Endothelial cell (in vitro differentiated cells): ENCODE results near the gene UBE3B. TPM values are rescaled to one million over a fixed set of nuclear protein-coding genes. Genes with fewer than 3 reads are reported as not detected.

Experiments
- DNase-seq: peaks from one replicate; pipeline ENCODE4 v3.0.0; 2021; ENCODE audit warnings: low spot score
- H3K27ac Mint-ChIP-seq: one replicate; pipeline ENCODE4 v1.8.0; 2021; ENCODE audit warnings: mixed read lengths, inconsistent platforms; ENCODE audit not compliant: unreplicated experiment
- H3K27me3 Mint-ChIP-seq: one replicate; pipeline ENCODE4 v1.8.0; 2021; ENCODE audit warnings: mild to moderate bottlenecking, moderate library complexity, mixed read lengths, inconsistent platforms; ENCODE audit not compliant: unreplicated experiment
- H3K36me3 Mint-ChIP-seq: one replicate; pipeline ENCODE4 v1.8.0; 2021; ENCODE audit warnings: mild to moderate bottlenecking, low read depth, mixed read lengths, inconsistent platforms; ENCODE audit not compliant: unreplicated experiment
- H3K4me1 Mint-ChIP-seq: one replicate; pipeline ENCODE4 v1.8.0; 2021; ENCODE audit warnings: mild to moderate bottlenecking, mixed read lengths, inconsistent platforms; ENCODE audit not compliant: unreplicated experiment
- H3K4me3 Mint-ChIP-seq: one replicate; pipeline ENCODE4 v1.8.0; 2021; ENCODE audit warnings: mild to moderate bottlenecking, mixed read lengths, inconsistent platforms; ENCODE audit not compliant: unreplicated experiment
- H3K9me3 Mint-ChIP-seq: one replicate; pipeline ENCODE4 v1.8.0; 2021; ENCODE audit warnings: mixed read lengths, inconsistent platforms; ENCODE audit not compliant: unreplicated experiment
- CTCF ChIP-seq: fragments of 200-600 bp; sonication (generic); IDR thresholded peaks from one replicate; pipeline ENCODE4 v1.5.0; 2021; ENCODE audit warnings: antibody characterized with exemption; ENCODE audit not compliant: unreplicated experiment
- total RNA-seq: library from RNA; stranded (reverse); fragmentation: NEBNext Ultra II Directional; extraction: Animal tissue kit (Norgen Biotek cat#: 25700); gene quantifications from one replicate; pipeline ENCODE4 v1.2.1, GENCODE V29; 2021; ENCODE audit not compliant: unreplicated experiment

Gene UBE3B
- total RNA-seq, 1 donor from 2014 or later: 44.3 TPM

DNA sequence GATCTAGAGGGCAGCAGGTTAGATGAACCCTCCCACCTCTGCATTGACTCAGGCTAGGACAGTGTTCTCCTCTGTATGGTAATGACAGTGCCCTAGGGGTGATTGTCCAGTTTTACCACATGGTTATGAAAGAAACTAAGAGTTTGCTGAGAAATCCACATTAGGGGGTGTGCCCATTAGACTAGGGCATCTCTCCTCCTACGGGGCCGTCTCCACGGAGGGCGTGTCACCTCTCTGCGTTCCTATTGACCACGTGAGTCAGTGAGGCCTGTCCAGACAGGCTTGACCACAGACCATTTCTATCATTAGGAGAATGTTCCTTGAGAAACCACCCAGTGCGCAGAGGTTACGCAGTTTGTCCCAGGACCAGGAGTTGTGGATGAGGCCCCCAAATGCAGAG lies 104.4 kb downstream of the UBE3B start:
- Mint-ChIP-seq H3K27me3 (peaks cover 5% of the 10 kb centered on the region), H3K36me3 (peaks cover 24% of the 10 kb centered on the region), H3K9me3 (no peaks in the 10 kb centered on the region), H3K4me1 (no peaks in the 10 kb centered on the region), H3K4me3 (no peak overlapping the region), H3K27ac (no peak overlapping the region)
- no peak for DNase-seq
- TF ChIP-seq CTCF: no peak

- H3K27me3 Mint-ChIP-seq: peaks cover 5% of the 10 kb centered on the region
- H3K36me3 Mint-ChIP-seq: peaks cover 24% of the 10 kb centered on the region
- no peaks in the 10 kb centered on the region for H3K4me1 Mint-ChIP-seq
- no peaks in the 10 kb centered on the region for H3K9me3 Mint-ChIP-seq
- DNase-seq: no peak
- TF ChIP-seq CTCF: no peak
- no peak overlapping the region for H3K4me3 Mint-ChIP-seq
- H3K27ac Mint-ChIP-seq: no peak overlapping the region
Observed at GRCh38 chr12:109582636-109583035, 105.2 kb downstream of the UBE3B start.

- Mint-ChIP-seq H3K4me3 (no peak overlapping the region), H3K4me1 (no peaks in the 10 kb centered on the region), H3K27ac (no peak overlapping the region)
Observed at GRCh38 chr12:109583733-109584132, 106.3 kb downstream of the UBE3B start.

More at GRCh38 chr12:109583733-109584132, 106.3 kb downstream of the UBE3B start:
- peaks cover 31% of the 10 kb centered on the region for H3K36me3 Mint-ChIP-seq
- no peak for DNase-seq
- no peaks in the 10 kb centered on the region for H3K9me3 Mint-ChIP-seq
- TF ChIP-seq CTCF: no peak
- peaks cover 5% of the 10 kb centered on the region for H3K27me3 Mint-ChIP-seq

Other genes with a start within 250 kb of the UBE3B start
- not detected for gene FOXN4, start 168.3 kb upstream of the UBE3B start, total RNA-seq
- gene MYO1H, start 129.7 kb upstream of the UBE3B start, total RNA-seq: 4.4 TPM
- gene KCTD10, start 334 bp upstream of the UBE3B start, total RNA-seq: 128 TPM
- gene MMAB, start 95.9 kb downstream of the UBE3B start, total RNA-seq: 41.6 TPM
- gene MVK, start 96.2 kb downstream of the UBE3B start, total RNA-seq: 40.7 TPM
- gene FAM222A, start 236.2 kb downstream of the UBE3B start, total RNA-seq: 14.2 TPM